GM12892 (cell line): Measurements from ENCODE around the gene TTC21A.

Experiments
- POLR2A ChIP-seq: IDR thresholded peaks from 2 replicates; pipeline ENCODE4 v1.6.1; 2011; ENCODE audit warnings: low read depth, low read length, control low read depth
- POLR2AphosphoS5 ChIP-seq: IDR thresholded peaks from 2 replicates; pipeline ENCODE4 v1.6.1; 2011; ENCODE audit warnings: low read depth, low read length, control low read depth

GRCh38 chr3:39107388-39108199 is at the start of gene TTC21A, which contains the start of gene GORASP1:
- TF ChIP-seq POLR2A (peak; percentile 42; the same call in 1 of the 2 replicates), POLR2AphosphoS5 (no peak)
